ENCODE data around the gene PTPRN2. TPM values are rescaled to one million over a fixed set of nuclear protein-coding genes. Genes with fewer than 3 reads are reported as not detected.
A peak's percentile ranks its signal among the peaks of the same experiment; 100 is the strongest.

The PTPRN2 gene
- total and polyA plus RNA-seq, 2 of the 8 experiments (the other 6 are each of a cell fraction or from before 2014, with no cell fraction given), result 2.6 to 4.5 TPM

DNA sequence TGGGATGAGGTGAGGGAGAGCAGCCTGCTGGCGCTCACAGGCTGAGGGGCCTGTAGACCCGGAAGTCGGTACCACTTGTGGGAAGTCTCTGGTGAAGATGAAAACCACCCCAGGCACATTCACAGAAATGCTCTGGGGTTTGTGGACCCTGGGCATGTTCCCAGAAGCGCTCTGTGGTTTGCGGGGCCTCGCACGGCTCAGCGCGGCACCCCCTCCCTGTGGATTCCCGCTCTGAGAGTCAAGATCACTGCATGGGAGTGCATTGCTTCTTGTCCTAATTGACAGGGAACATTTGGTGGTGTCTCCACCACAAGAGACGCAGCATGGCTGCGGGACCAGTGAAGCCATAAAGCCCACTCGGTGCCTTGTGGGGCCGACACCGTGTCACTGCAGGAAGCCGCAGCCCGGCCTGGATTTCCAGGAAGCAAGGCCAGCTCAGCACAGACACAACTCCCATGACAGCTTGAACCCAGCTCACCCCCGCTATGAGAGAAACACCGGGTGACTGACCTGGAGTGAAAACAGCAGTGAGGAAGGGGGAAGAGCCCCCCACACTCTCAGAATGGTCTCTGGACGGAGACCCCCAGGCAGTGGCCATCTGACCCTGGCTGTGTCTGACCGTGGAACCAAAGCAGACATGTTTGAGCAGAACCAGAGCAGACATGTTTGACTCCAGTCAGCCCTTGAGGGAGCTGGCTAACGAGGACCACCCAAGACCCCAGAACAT is 157.2 kb downstream of the PTPRN2 start:
- DNase-seq (ENCODE audit: low read depth in 1 of 2, low spot score in 2 of 2) (no peak), FAIRE-seq (no peak)
- no peak overlapping the region for H2AFZ ChIP-seq (ENCODE audit: low read length)
- no peaks in the 10 kb centered on the region for H3K79me2 ChIP-seq (ENCODE audit: control insufficient read depth in 1 of 2, insufficient read depth in 2 of 2, low read length in 2 of 2)
- no peak overlapping the region for H3K9ac ChIP-seq (replicated peaks in 1 of 4; ENCODE audit: extremely low read depth in 1 of 4, low read depth in 3 of 4, low read length in 3 of 4)
- H3K14ac ChIP-seq (ENCODE audit: insufficient read length), result no peak overlapping the region
- no peak overlapping the region for H3K23ac ChIP-seq (ENCODE audit: insufficient read length)
- H4K8ac ChIP-seq (ENCODE audit: extremely low read depth, insufficient read depth, low read length), result peak overlapping the region; percentile 46; the same call in 1 of the 2 replicates
- POLR2A ChIA-PET (ENCODE audit: partially characterized antibody), result no interaction called here
- H3K23me2 ChIP-seq (ENCODE audit: low read depth, low read length), result no peaks in the 10 kb centered on the region
- no peak overlapping the region for H3K4ac ChIP-seq (replicated peaks; ENCODE audit: insufficient read length, low read depth, low read length)
- no peak overlapping the region for H4K5ac ChIP-seq (ENCODE audit: insufficient read length, low read depth, low read length)
- no peak overlapping the region for H2BK15ac ChIP-seq (ENCODE audit: low read length)
- H4K20me1 ChIP-seq (replicated peaks in 1 of 2; ENCODE audit: control insufficient read depth in 1 of 2, insufficient read depth in 2 of 2, low read length in 2 of 2), result no peaks in the 10 kb centered on the region
- no peak overlapping the region for H3K27ac ChIP-seq (ENCODE audit: low read depth, low read length)
- peaks cover 0 to 3% (median under 1%) of the 10 kb centered on the region in 4 experiments; a peak in 1 of 7 replicates for H3K4me1 ChIP-seq (replicated peaks in 1 of 4; ENCODE audit: control insufficient read depth in 3 of 4, insufficient read depth in 4 of 4, low read length in 3 of 4)
- H3K36me3 ChIP-seq (ENCODE audit: control insufficient read depth in 2 of 4, insufficient read depth in 4 of 4, low read length in 3 of 4), result no peaks in the 10 kb centered on the region
- H2BK5ac ChIP-seq (ENCODE audit: low read depth, low read length), result no peak overlapping the region
- CTCF ChIA-PET (ENCODE audit: partially characterized antibody), result interaction anchor here (1.6 to 2.5 kb wide), 2 partner anchors 44 to 76 kb away, joined by 3 to 6 read pairs; no protein-coding TSS in a partner anchor
- no peaks in the 10 kb centered on the region; a peak in 1 of 7 replicates for H3K27me3 ChIP-seq (replicated peaks in 1 of 4; ENCODE audit: control insufficient read depth in 3 of 4, extremely low read depth in 1 of 4, insufficient read depth in 3 of 4, low read length in 3 of 4)
- no peak overlapping the region for H3K4me3 ChIP-seq (ENCODE audit: extremely low read depth in 1 of 4, insufficient read depth in 2 of 4, low read depth in 3 of 4, low read length in 4 of 4)
- no peak overlapping the region for H3K56ac ChIP-seq (replicated peaks; ENCODE audit: insufficient read length, low read depth, low read length)
- no peak overlapping the region for H2BK120ac ChIP-seq (replicated peaks; ENCODE audit: low read depth, low read length)
- H3K9me3 ChIP-seq (ENCODE audit: insufficient read depth in 2 of 2, low read depth in 1 of 2, low read length in 1 of 2), result no peaks in the 10 kb centered on the region
- H2BK12ac ChIP-seq (ENCODE audit: low read depth, low read length), result no peak overlapping the region
- H2BK20ac ChIP-seq (ENCODE audit: low read length), result no peak overlapping the region
- H3K18ac ChIP-seq (ENCODE audit: extremely low read depth, low read length), result no peak overlapping the region
- H3K79me1 ChIP-seq (ENCODE audit: low read depth, low read length), result no peaks in the 10 kb centered on the region
- H2AK5ac ChIP-seq (ENCODE audit: low read depth, low read length), result no peak overlapping the region
- no peak overlapping the region for H4K91ac ChIP-seq (replicated peaks; ENCODE audit: insufficient read length, low read length)
- 93% methylated on average over 22 of the region's 22 CpGs; no CpG with 5 or more reads in 1 of the 2 experiments for WGBS, 2 experiments (ENCODE audit: extremely low coverage in 1 of 2, insufficient coverage in 1 of 2, insufficient read length in 1 of 2, insufficient replicate concordance in 2 of 2, low coverage in 1 of 2, low lambda C conversion rate in 2 of 2, missing lambda C conversion rate in 1 of 2)
- no peak overlapping the region for H3K4me2 ChIP-seq (ENCODE audit: insufficient read depth in 1 of 2, low read depth in 2 of 2, low read length in 2 of 2)
- no peak for TF ChIP-seq HDAC6 (IDR thresholded peaks at IDR 0.05; ENCODE audit: low read depth, low read length)
- TF ChIP-seq PHF8 (conservative IDR thresholded peaks at IDR 0.05; ENCODE audit: low read depth, low read length), result no peak
- TF ChIP-seq, protein P1, sequence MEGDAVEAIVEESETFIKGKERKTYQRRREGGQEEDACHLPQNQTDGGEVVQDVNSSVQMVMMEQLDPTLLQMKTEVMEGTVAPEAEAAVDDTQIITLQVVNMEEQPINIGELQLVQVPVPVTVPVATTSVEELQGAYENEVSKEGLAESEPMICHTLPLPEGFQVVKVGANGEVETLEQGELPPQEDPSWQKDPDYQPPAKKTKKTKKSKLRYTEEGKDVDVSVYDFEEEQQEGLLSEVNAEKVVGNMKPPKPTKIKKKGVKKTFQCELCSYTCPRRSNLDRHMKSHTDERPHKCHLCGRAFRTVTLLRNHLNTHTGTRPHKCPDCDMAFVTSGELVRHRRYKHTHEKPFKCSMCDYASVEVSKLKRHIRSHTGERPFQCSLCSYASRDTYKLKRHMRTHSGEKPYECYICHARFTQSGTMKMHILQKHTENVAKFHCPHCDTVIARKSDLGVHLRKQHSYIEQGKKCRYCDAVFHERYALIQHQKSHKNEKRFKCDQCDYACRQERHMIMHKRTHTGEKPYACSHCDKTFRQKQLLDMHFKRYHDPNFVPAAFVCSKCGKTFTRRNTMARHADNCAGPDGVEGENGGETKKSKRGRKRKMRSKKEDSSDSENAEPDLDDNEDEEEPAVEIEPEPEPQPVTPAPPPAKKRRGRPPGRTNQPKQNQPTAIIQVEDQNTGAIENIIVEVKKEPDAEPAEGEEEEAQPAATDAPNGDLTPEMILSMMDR (IDR thresholded peaks at IDR 0.05; ENCODE audit: control extremely low read depth in 1 of 3, insufficient read depth in 1 of 3, low read depth in 1 of 3, low read length in 3 of 3), result no peak
- TF ChIP-seq SRF (IDR thresholded peaks at IDR 0.05; ENCODE audit: low read depth, low read length), result no peak
- no peak for TF ChIP-seq CBX5 (IDR thresholded peaks at IDR 0.05; ENCODE audit: low read depth, low read length)
- TF ChIP-seq BACH1 (IDR thresholded peaks at IDR 0.05; ENCODE audit: low read length), result no peak
- TF ChIP-seq ZNF274 (IDR thresholded peaks at IDR 0.05; ENCODE audit: borderline replicate concordance, extremely low read depth, low read length), result no peak
- no peak for TF ChIP-seq TBP (IDR thresholded peaks at IDR 0.05; ENCODE audit: low read depth, low read length)
- TF ChIP-seq EGR1 (IDR thresholded peaks at IDR 0.05; ENCODE audit: borderline replicate concordance, low read depth, low read length), result no peak
- TF ChIP-seq CEBPB (IDR thresholded peaks at IDR 0.05; ENCODE audit: low read depth, low read length), result no peak
- TF ChIP-seq JUN (IDR thresholded peaks at IDR 0.05; ENCODE audit: low read depth, low read length), result no peak

Data from H1 (cell line).